Measurements from ENCODE around the gene NTMT1. TPM values are rescaled to one million over a fixed set of nuclear protein-coding genes. Genes with fewer than 3 reads are reported as not detected.
A peak's percentile ranks its signal among the peaks of the same experiment; 100 is the strongest.

Gene NTMT1
- total RNA-seq, 2 experiments from 2014 or later: 50.7 to 52.5 TPM

- Mint-ChIP-seq H3K9me3 (no peaks in the 10 kb centered on the region), H3K27ac (peak overlapping the region; percentile 33), H3K4me3 (peak overlapping the region; percentile 69), H3K27me3 (peaks cover 6% of the 10 kb centered on the region), H3K36me3 (ENCODE audit: low read depth) (no peaks in the 10 kb centered on the region), H3K4me1 (ENCODE audit: low read depth) (peaks cover 16% of the 10 kb centered on the region)
- intact Hi-C loops (cut with DNase I, micrococcal nuclease): no loop called here
- DNase-seq (peak in 5 of 14 experiments; percentile 32 to 80 (median 67)), ATAC-seq (ENCODE audit: poor library complexity) (peak; percentile 66)
- peaks cover 30% of the 10 kb centered on the region for H3K4me1 ChIP-seq (ENCODE audit: insufficient read depth, low read length)
- TF ChIP-seq CTCF (IDR thresholded peaks at IDR 0.05): no peak
- no peaks in the 10 kb centered on the region for H3K36me3 ChIP-seq (ENCODE audit: insufficient read depth, low read length)
- H3K27me3 ChIP-seq (ENCODE audit: control insufficient read depth in 1 of 2, insufficient read depth in 2 of 2, low read length in 2 of 2): peaks cover 0 to 3% of the 10 kb centered on the region in 2 experiments
- ChIA-PET POLR2A (interaction anchor here (0.6 to 1.5 kb wide), 5 partner anchors 8 to 362 kb away, joined by 3 to 7 read pairs (median 3); no protein-coding TSS in a partner anchor), CTCF (interaction anchor here (0.8 to 1.4 kb wide), 2 partner anchors 11 to 138 kb away, joined by 4 read pairs; no protein-coding TSS in a partner anchor)
- H3K9me3 ChIP-seq (ENCODE audit: control insufficient read depth in 1 of 2, insufficient read depth in 1 of 2, low read length in 2 of 2): no peaks in the 10 kb centered on the region
- no peak overlapping the region for H3K27ac ChIP-seq (ENCODE audit: low read depth in 1 of 2, low read length in 2 of 2)
- H3K4me3 ChIP-seq (ENCODE audit: low read length): peak overlapping the region; percentile 40
Observed at GRCh38 chr9:129597355-129598088, 28.4 kb upstream of the NTMT1 start.

- ChIA-PET POLR2A (interaction anchor here (0.6 to 1.4 kb wide), 4 partner anchors 12 to 362 kb away, joined by 3 to 7 read pairs (median 4); no protein-coding TSS in a partner anchor), CTCF (interaction anchor here (0.5 to 0.8 kb wide), 2 partner anchors 11 to 63 kb away, joined by 4 read pairs; no protein-coding TSS in a partner anchor)
- DNase-seq (no peak), ATAC-seq (ENCODE audit: poor library complexity) (peak; percentile 47)
- H3K4me1 ChIP-seq (ENCODE audit: insufficient read depth, low read length): peaks cover 34% of the 10 kb centered on the region
- peaks cover 6% of the 10 kb centered on the region for H3K27me3 Mint-ChIP-seq
- no peaks in the 10 kb centered on the region for H3K9me3 Mint-ChIP-seq
- no peak for TF ChIP-seq CTCF (IDR thresholded peaks at IDR 0.05)
- H3K36me3 ChIP-seq (ENCODE audit: insufficient read depth, low read length): no peaks in the 10 kb centered on the region
- peaks cover 0 to 3% of the 10 kb centered on the region in 2 experiments for H3K27me3 ChIP-seq (ENCODE audit: control insufficient read depth in 1 of 2, insufficient read depth in 2 of 2, low read length in 2 of 2)
- intact Hi-C loops (cut with DNase I, micrococcal nuclease): no loop called here
- no peaks in the 10 kb centered on the region for H3K9me3 ChIP-seq (ENCODE audit: control insufficient read depth in 1 of 2, insufficient read depth in 1 of 2, low read length in 2 of 2)
- H3K4me1 Mint-ChIP-seq (ENCODE audit: low read depth): peaks cover 17% of the 10 kb centered on the region
- H3K36me3 Mint-ChIP-seq (ENCODE audit: low read depth): no peaks in the 10 kb centered on the region
- H3K27ac ChIP-seq (ENCODE audit: low read depth in 1 of 2, low read length in 2 of 2): no peak overlapping the region
- peak overlapping the region; percentile 40 for H3K4me3 ChIP-seq (ENCODE audit: low read length)
- H3K4me3 Mint-ChIP-seq: peak overlapping the region; percentile 69
- peak overlapping the region; percentile 33 for H3K27ac Mint-ChIP-seq
Observed at GRCh38 chr9:129598089-129598596, 27.8 kb upstream of the NTMT1 start.

GRCh38 chr9:129601082-129601674 lies 24.8 kb upstream of the NTMT1 start:
- CTCF ChIA-PET: no interaction called here

More at GRCh38 chr9:129601082-129601674, 24.8 kb upstream of the NTMT1 start:
- Mint-ChIP-seq H3K9me3 (no peaks in the 10 kb centered on the region), H3K27me3 (peaks cover 6% of the 10 kb centered on the region), H3K4me3 (no peak overlapping the region), H3K4me1 (ENCODE audit: low read depth) (peaks cover 27% of the 10 kb centered on the region), H3K27ac (no peak overlapping the region), H3K36me3 (ENCODE audit: low read depth) (no peaks in the 10 kb centered on the region)
- Histone ChIP-seq H3K36me3 (ENCODE audit: insufficient read depth, low read length) (no peaks in the 10 kb centered on the region), H3K4me1 (ENCODE audit: insufficient read depth, low read length) (peaks cover 47% of the 10 kb centered on the region), H3K27ac (ENCODE audit: low read depth in 1 of 2, low read length in 2 of 2) (no peak overlapping the region), H3K27me3 (ENCODE audit: control insufficient read depth in 1 of 2, insufficient read depth in 2 of 2, low read length in 2 of 2) (peaks cover 0 to 3% of the 10 kb centered on the region in 2 experiments), H3K9me3 (ENCODE audit: control insufficient read depth in 1 of 2, insufficient read depth in 1 of 2, low read length in 2 of 2) (no peaks in the 10 kb centered on the region), H3K4me3 (ENCODE audit: low read length) (no peak overlapping the region)
- POLR2A ChIA-PET: no interaction called here
- no peak for ATAC-seq (ENCODE audit: poor library complexity)
- TF ChIP-seq CTCF (IDR thresholded peaks at IDR 0.05): no peak
- intact Hi-C loops (cut with DNase I, micrococcal nuclease): no loop called here
- no peak for DNase-seq

All from CD4-positive, alpha-beta T cell (primary cell).